ENCODE results near the gene C1GALT1. TPM values are rescaled to one million over a fixed set of nuclear protein-coding genes. Genes with fewer than 3 reads are reported as not detected.
A peak's percentile ranks its signal among the peaks of the same experiment; 100 is the strongest.

C1GALT1 gene
- polyA plus RNA-seq, 3 donors = 12.5 to 47.7 (median 45.1) TPM

DNA sequence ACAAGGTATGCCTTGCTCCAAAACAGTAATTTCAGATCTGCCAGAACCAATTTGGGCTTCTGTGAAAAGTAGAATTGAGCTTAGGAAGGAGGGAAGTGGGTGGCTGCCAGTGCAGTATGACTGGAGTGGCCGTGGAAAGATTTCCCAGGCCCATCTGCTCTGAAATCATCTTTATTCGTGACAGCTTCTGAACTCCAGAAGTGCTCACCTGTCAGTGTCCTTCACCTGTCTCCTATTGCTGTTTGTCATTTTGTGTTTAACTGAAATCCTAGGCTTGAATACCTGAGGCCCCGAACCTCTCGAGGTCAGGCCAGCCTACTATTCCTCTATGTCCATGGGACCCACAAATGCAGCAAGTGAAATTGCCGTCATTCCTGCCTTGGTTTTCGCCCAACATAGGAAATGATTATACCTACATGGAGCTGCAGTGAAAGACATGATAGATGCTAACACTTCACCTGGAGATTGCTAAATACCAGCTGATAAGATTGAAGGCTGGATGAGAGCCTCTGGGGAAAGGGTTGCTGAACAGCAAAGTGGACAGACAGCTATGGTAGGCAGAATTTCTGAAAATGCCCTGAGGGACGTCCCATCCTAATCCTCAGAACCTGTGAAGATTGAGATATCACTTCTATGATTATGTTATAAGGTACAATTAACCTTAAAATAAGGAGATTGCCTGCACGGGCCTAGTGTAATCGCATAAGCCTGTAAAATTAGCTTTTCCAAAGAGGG is 82.1 kb downstream of the C1GALT1 start:
- Histone ChIP-seq H3K4me3 (replicated peaks in 1 of 3; ENCODE audit: low read depth in 2 of 3, low read length in 3 of 3) (no peak overlapping the region), H3K4me2 (replicated peaks; ENCODE audit: extremely low read depth, low read length, poor library complexity, severe bottlenecking) (no peak overlapping the region), H3K27ac (ENCODE audit: low read depth in 1 of 2, low read length in 2 of 2) (no peak overlapping the region), H3K9me3 (replicated peaks in 1 of 2; ENCODE audit: control insufficient read depth in 1 of 2, insufficient read depth in 1 of 2, low read length in 2 of 2) (no peaks in the 10 kb centered on the region), H3K79me2 (ENCODE audit: insufficient read depth, low read length) (no peaks in the 10 kb centered on the region), H3K36me3 (replicated peaks in 1 of 2; ENCODE audit: control insufficient read depth in 1 of 2, insufficient read depth in 2 of 2, low read length in 2 of 2) (no peaks in the 10 kb centered on the region), H3K4me1 (ENCODE audit: control insufficient read depth in 1 of 2, insufficient read depth in 2 of 2, low read length in 2 of 2) (peaks cover 15 to 16% of the 10 kb centered on the region in 2 donors), H4K20me1 (ENCODE audit: insufficient read depth, low read length) (no peaks in the 10 kb centered on the region), H3K27me3 (ENCODE audit: control insufficient read depth in 2 of 2, insufficient read depth in 2 of 2, low read length in 2 of 2) (no peaks in the 10 kb centered on the region), H3K9ac (ENCODE audit: insufficient read depth, low read length, poor library complexity, severe bottlenecking) (no peak overlapping the region), H2AFZ (ENCODE audit: insufficient read depth, low read depth, low read length, poor library complexity, severe bottlenecking) (no peak overlapping the region)
- intact Hi-C loops (cut with micrococcal nuclease) = no loop called here
- Mint-ChIP-seq H3K4me1 (peaks cover 17% of the 10 kb centered on the region), H3K27me3 (ENCODE audit: low read depth in 3 of 3) (peaks cover 0 to 2% (median 2%) of the 10 kb centered on the region in 3 donors), H3K27ac (no peak overlapping the region), H3K4me3 (no peak overlapping the region), H3K36me3 (peaks cover 0 to under 1% of the 10 kb centered on the region in 2 donors), H3K9me3 (peaks cover 0 to 4% (median 0%) of the 10 kb centered on the region in 7 donors)
- TF ChIP-seq, protein P1, sequence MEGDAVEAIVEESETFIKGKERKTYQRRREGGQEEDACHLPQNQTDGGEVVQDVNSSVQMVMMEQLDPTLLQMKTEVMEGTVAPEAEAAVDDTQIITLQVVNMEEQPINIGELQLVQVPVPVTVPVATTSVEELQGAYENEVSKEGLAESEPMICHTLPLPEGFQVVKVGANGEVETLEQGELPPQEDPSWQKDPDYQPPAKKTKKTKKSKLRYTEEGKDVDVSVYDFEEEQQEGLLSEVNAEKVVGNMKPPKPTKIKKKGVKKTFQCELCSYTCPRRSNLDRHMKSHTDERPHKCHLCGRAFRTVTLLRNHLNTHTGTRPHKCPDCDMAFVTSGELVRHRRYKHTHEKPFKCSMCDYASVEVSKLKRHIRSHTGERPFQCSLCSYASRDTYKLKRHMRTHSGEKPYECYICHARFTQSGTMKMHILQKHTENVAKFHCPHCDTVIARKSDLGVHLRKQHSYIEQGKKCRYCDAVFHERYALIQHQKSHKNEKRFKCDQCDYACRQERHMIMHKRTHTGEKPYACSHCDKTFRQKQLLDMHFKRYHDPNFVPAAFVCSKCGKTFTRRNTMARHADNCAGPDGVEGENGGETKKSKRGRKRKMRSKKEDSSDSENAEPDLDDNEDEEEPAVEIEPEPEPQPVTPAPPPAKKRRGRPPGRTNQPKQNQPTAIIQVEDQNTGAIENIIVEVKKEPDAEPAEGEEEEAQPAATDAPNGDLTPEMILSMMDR (IDR thresholded peaks at IDR 0.05) = no peak
- WGBS (ENCODE audit: insufficient coverage) = 94% methylated on average over 3 of the region's 9 CpGs
- DNase-seq = no peak

DNA sequence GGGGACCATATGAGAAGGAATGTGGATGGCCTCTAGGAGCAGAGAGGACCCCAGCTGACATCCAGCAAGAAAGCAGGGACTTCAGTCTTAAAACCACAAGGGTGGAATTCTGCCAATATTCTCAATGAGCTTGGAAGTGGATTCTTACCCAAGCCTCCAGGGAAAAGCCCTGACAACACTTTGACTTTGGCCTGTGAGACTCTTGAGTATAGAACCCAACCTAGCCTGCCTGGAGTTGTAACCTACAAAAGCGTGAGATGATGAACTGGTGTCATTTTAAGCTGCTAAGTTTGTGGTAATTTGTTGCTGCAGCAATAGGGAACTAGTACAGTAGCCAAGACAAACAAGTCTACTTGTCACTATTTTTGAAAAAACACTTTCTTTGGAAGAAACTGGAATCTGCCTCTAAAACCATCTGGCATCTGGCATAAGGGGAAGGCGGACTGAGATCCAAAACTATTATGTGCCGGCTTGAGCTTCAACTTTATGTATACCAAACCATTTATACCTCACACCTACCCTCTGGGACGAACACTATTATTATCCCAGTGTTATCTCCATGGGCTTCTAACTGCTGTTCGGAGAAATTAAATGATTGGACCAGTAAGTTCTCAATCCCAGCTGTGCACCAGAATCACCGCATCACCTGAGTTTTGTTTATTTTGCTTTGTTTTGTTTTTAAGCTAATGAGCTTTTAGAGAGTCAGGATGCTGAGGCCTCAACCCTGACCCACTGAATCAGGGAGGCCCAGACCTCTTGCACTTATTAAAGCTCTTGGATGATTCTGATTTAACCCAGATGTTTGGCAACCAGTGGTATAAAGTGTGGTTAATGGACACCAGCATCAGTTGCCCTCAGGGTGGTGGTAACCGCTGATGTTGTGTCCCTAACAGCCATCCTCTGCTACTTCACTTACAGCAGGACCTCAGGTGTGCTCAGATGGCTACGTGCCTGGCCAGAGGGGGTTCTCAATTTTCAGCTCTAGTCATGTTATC is 83.0 kb downstream of the C1GALT1 start:
- no peaks in the 10 kb centered on the region for H3K27me3 ChIP-seq (ENCODE audit: control insufficient read depth in 2 of 2, insufficient read depth in 2 of 2, low read length in 2 of 2)
- no peak overlapping the region for H3K27ac ChIP-seq (ENCODE audit: low read depth in 1 of 2, low read length in 2 of 2)
- H3K4me3 Mint-ChIP-seq = no peak overlapping the region
- H3K79me2 ChIP-seq (ENCODE audit: insufficient read depth, low read length) = no peaks in the 10 kb centered on the region
- DNase-seq = no peak
- peaks cover 0 to 2% (median 2%) of the 10 kb centered on the region in 3 donors for H3K27me3 Mint-ChIP-seq (ENCODE audit: low read depth in 3 of 3)
- H4K20me1 ChIP-seq (ENCODE audit: insufficient read depth, low read length) = no peaks in the 10 kb centered on the region
- H2AFZ ChIP-seq (ENCODE audit: insufficient read depth, low read depth, low read length, poor library complexity, severe bottlenecking) = no peak overlapping the region
- no peak overlapping the region for H3K9ac ChIP-seq (ENCODE audit: insufficient read depth, low read length, poor library complexity, severe bottlenecking)
- 100% methylated on average over 2 of the region's 8 CpGs for WGBS (ENCODE audit: insufficient coverage)
- H3K36me3 Mint-ChIP-seq = no peaks in the 10 kb centered on the region
- H3K27ac Mint-ChIP-seq = peak overlapping the region in 1 of 7 donors; percentile 60
- H3K9me3 ChIP-seq (replicated peaks in 1 of 2; ENCODE audit: control insufficient read depth in 1 of 2, insufficient read depth in 1 of 2, low read length in 2 of 2) = no peaks in the 10 kb centered on the region
- TF ChIP-seq, protein P1 (IDR thresholded peaks at IDR 0.05) = no peak
- H3K4me3 ChIP-seq (replicated peaks in 1 of 3; ENCODE audit: low read depth in 2 of 3, low read length in 3 of 3) = no peak overlapping the region
- peaks cover 8% of the 10 kb centered on the region for H3K4me1 Mint-ChIP-seq
- no peak overlapping the region for H3K4me2 ChIP-seq (replicated peaks; ENCODE audit: extremely low read depth, low read length, poor library complexity, severe bottlenecking)
- intact Hi-C loops (cut with micrococcal nuclease) = no loop called here
- peaks cover 6 to 7% of the 10 kb centered on the region in 2 donors for H3K4me1 ChIP-seq (ENCODE audit: control insufficient read depth in 1 of 2, insufficient read depth in 2 of 2, low read length in 2 of 2)
- H3K36me3 ChIP-seq (replicated peaks in 1 of 2; ENCODE audit: control insufficient read depth in 1 of 2, insufficient read depth in 2 of 2, low read length in 2 of 2) = no peaks in the 10 kb centered on the region
- H3K9me3 Mint-ChIP-seq = peaks cover 0 to 4% (median 0%) of the 10 kb centered on the region in 7 donors
